ENCODE data around the gene CELF4. TPM values are rescaled to one million over a fixed set of nuclear protein-coding genes. Genes with fewer than 3 reads are reported as not detected.

Gene CELF4
- polyA plus RNA-seq, 1 experiment, result not detected

GRCh38 chr18:37435996-37436395 is 129.6 kb downstream of the CELF4 start:
- CTCF ChIA-PET, result no interaction called here
- H3K4me3 ChIP-seq (ENCODE audit: low read depth, low read length), result no peak overlapping the region

GRCh38 chr18:37435150-37435867 is 130.3 kb downstream of the CELF4 start:
- H3K27ac ChIP-seq (ENCODE audit: low read depth, low read length), result no peak overlapping the region
- TF ChIP-seq CTCF (IDR thresholded peaks at IDR 0.05; ENCODE audit: low read depth, low read length), result no peak
- POLR2A ChIA-PET, result no interaction called here
- H3K9me3 ChIP-seq (ENCODE audit: control insufficient read depth, insufficient read depth, low read length), result no peaks in the 10 kb centered on the region
- CTCF ChIA-PET, result no interaction called here
- no peak for DNase-seq (ENCODE audit: low read depth, low spot score)
- no peak overlapping the region for H3K4me3 ChIP-seq (ENCODE audit: low read depth, low read length)
- peaks cover 11% of the 10 kb centered on the region for H3K27me3 ChIP-seq (ENCODE audit: control insufficient read depth, insufficient read depth, low read length)

More at GRCh38 chr18:37435996-37436395, 129.6 kb downstream of the CELF4 start:
- no peak for TF ChIP-seq CTCF (IDR thresholded peaks at IDR 0.05; ENCODE audit: low read depth, low read length)
- Histone ChIP-seq H3K27me3 (ENCODE audit: control insufficient read depth, insufficient read depth, low read length) (peaks cover 11% of the 10 kb centered on the region), H3K27ac (ENCODE audit: low read depth, low read length) (no peak overlapping the region), H3K9me3 (ENCODE audit: control insufficient read depth, insufficient read depth, low read length) (no peaks in the 10 kb centered on the region)
- POLR2A ChIA-PET, result no interaction called here
- no peak for DNase-seq (ENCODE audit: low read depth, low spot score)

- ChIA-PET POLR2A (no interaction called here), CTCF (interaction anchor here (1.1 kb wide), 1 partner anchor 10 kb away, joined by 5 read pairs; no protein-coding TSS in a partner anchor)
- Histone ChIP-seq H3K27me3 (ENCODE audit: control insufficient read depth, insufficient read depth, low read length) (peaks cover 11% of the 10 kb centered on the region), H3K9me3 (ENCODE audit: control insufficient read depth, insufficient read depth, low read length) (no peaks in the 10 kb centered on the region), H3K4me3 (ENCODE audit: low read depth, low read length) (no peak overlapping the region), H3K27ac (ENCODE audit: low read depth, low read length) (no peak overlapping the region)
- TF ChIP-seq CTCF (IDR thresholded peaks at IDR 0.05; ENCODE audit: low read depth, low read length), result no peak
- no peak for DNase-seq (ENCODE audit: low read depth, low spot score)
Observed at GRCh38 chr18:37434161-37434860, 131.3 kb downstream of the CELF4 start.

- TF ChIP-seq CTCF (IDR thresholded peaks at IDR 0.05; ENCODE audit: low read depth, low read length), result no peak
- Histone ChIP-seq H3K27me3 (ENCODE audit: control insufficient read depth, insufficient read depth, low read length) (peaks cover 11% of the 10 kb centered on the region), H3K27ac (ENCODE audit: low read depth, low read length) (no peak overlapping the region), H3K4me3 (ENCODE audit: low read depth, low read length) (no peak overlapping the region), H3K9me3 (ENCODE audit: control insufficient read depth, insufficient read depth, low read length) (no peaks in the 10 kb centered on the region)
- CTCF ChIA-PET, result interaction anchor here (1.1 kb wide), 1 partner anchor 11 kb away, joined by 5 read pairs; no protein-coding TSS in a partner anchor
- POLR2A ChIA-PET, result no interaction called here
- no peak for DNase-seq (ENCODE audit: low read depth, low spot score)
Observed at GRCh38 chr18:37432436-37433195, 133.0 kb downstream of the CELF4 start.

All from AG04450 (cell line).